Naive B cell (primary cell): ENCODE data around the gene SSX2IP. TPM values are rescaled to one million over a fixed set of nuclear protein-coding genes. Genes with fewer than 3 reads are reported as not detected.
A peak's percentile ranks its signal among the peaks of the same experiment; 100 is the strongest.

ENCODE experiments used
- ATAC-seq, 2 donors: fragments of 150-1000 bp; cut with Tn5 transposase; 2 replicates each; pipeline ENCODE4 v1.10.0; 2021; ENCODE audit warnings: low read depth in 2 of 2, mild to moderate bottlenecking in 2 of 2, moderate library complexity in 2 of 2
- DNase-seq: peaks from one replicate; pipeline ENCODE4 v3.0.0; 2022
- H3K27ac Mint-ChIP-seq, 6 donors: one replicate each; pipeline ENCODE4 v1.8.0; 2020 to 2022; ENCODE audit warnings: mild to moderate bottlenecking in 6 of 6, mixed read lengths in 6 of 6, moderate library complexity in 5 of 6, inconsistent platforms in 2 of 6
- H3K27me3 Mint-ChIP-seq, 3 donors: one replicate each; pipeline ENCODE4 v1.8.0; 2021 to 2022; ENCODE audit warnings: mixed read lengths in 3 of 3, mild to moderate bottlenecking in 1 of 3
- H3K36me3 Mint-ChIP-seq, 2 donors: one replicate each; pipeline ENCODE4 v1.8.0; 2020 to 2022; ENCODE audit warnings: mixed read lengths in 2 of 2, inconsistent platforms in 1 of 2, mild to moderate bottlenecking in 1 of 2
- H3K4me1 Mint-ChIP-seq, 3 donors: one replicate each; pipeline ENCODE4 v1.8.0; 2020 to 2022; ENCODE audit warnings: mixed read lengths in 3 of 3, inconsistent platforms in 1 of 3, mild to moderate bottlenecking in 1 of 3, moderate library complexity in 1 of 3
- H3K4me3 Mint-ChIP-seq, 8 donors: one replicate each; pipeline ENCODE4 v1.8.0; 2020 to 2022; ENCODE audit warnings: mild to moderate bottlenecking in 8 of 8, mixed read lengths in 8 of 8, moderate library complexity in 8 of 8, inconsistent platforms in 2 of 8
- H3K9me3 Mint-ChIP-seq, 7 donors: one replicate each; pipeline ENCODE4 v1.8.0; 2020 to 2022; ENCODE audit warnings: mixed read lengths in 7 of 7, mild to moderate bottlenecking in 5 of 7, inconsistent platforms in 2 of 7, moderate library complexity in 1 of 7
- polyA plus RNA-seq, 6 donors: library from polyadenylated mRNA; unstranded; fragments of 300-500 nt; fragmentation: Illumina TruSeq; gene quantifications; one replicate each; pipeline ENCODE4 v1.2.3, GENCODE V29; 2021; ENCODE audit warnings: low read depth in 6 of 6

The SSX2IP gene
- polyA plus RNA-seq, 6 donors from 2014 or later = 3.9 to 6.9 (median 5.1) TPM

GRCh38 chr1:84682047-84682446 lies 8.2 kb downstream of the SSX2IP start:
- H3K9me3 Mint-ChIP-seq = peaks cover 0 to 2% (median 0%) of the 10 kb centered on the region in 7 donors
- peaks cover 7 to 10% of the 10 kb centered on the region in 2 donors for H3K36me3 Mint-ChIP-seq
- DNase-seq (no peak), ATAC-seq (no peak)
- peaks cover 3 to 5% (median 4%) of the 10 kb centered on the region in 3 donors for H3K4me1 Mint-ChIP-seq
- H3K27me3 Mint-ChIP-seq = no peaks in the 10 kb centered on the region
- no peak overlapping the region for H3K27ac Mint-ChIP-seq
- no peak overlapping the region for H3K4me3 Mint-ChIP-seq

- no peak for ATAC-seq
- no peak overlapping the region for H3K4me3 Mint-ChIP-seq
- H3K9me3 Mint-ChIP-seq = peaks cover 0 to 2% (median 0%) of the 10 kb centered on the region in 7 donors
- H3K27ac Mint-ChIP-seq = peak overlapping the region in 1 of 6 donors; percentile 44
- no peak for DNase-seq
- no peaks in the 10 kb centered on the region for H3K27me3 Mint-ChIP-seq
- peaks cover 7 to 10% of the 10 kb centered on the region in 2 donors for H3K36me3 Mint-ChIP-seq
- peaks cover 0 to 2% (median 0%) of the 10 kb centered on the region in 3 donors for H3K4me1 Mint-ChIP-seq
These were observed 12.7 kb downstream of the SSX2IP start for GRCh38 chr1:84677415-84678099.

DNA sequence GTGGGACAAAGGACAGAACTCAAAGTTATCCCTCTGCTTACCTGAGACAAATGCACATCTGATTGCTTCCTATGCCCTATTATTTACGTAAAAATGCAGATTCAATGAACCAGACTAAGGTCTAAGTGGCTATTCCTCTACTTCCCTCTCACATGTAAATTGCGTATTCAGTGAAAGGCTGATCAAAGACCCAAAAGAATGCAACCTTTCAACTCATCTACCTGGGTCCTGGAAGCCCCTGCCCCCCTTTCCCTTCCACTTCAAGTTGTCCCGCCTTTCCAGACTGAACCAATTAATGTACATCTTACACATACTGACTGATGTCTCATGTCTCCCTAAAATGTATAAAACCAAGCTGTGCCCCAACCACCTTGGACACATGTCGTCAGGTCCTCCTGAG lies 14.6 kb downstream of the SSX2IP start:
- Mint-ChIP-seq H3K4me3 (peak overlapping the region in 1 of 8 donors; percentile 21), H3K27me3 (no peaks in the 10 kb centered on the region), H3K36me3 (peaks cover 5 to 7% of the 10 kb centered on the region in 2 donors), H3K4me1 (no peaks in the 10 kb centered on the region), H3K9me3 (peaks cover 0 to 2% (median 0%) of the 10 kb centered on the region in 7 donors), H3K27ac (peak overlapping the region in 1 of 6 donors; percentile 14)
- DNase-seq (no peak), ATAC-seq (no peak)

DNA sequence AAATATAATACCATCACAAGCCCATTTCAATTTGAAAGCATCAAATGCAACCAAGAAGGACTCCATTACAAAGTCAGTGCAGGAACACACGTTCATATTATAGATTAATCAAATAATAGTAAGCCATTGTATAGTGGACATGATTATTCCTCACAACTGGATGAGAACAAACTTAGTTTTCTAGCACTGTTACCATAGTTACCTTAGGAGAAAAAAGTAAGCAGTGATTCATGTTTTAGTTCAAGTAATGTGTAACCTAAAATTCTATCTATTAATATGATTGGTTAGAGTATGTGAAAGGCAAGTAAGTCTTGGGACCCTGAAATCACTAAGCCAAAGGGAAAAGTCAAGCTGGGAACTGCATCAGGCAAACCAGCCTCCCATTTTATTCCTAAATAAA lies 15.2 kb downstream of the SSX2IP start:
- ATAC-seq (no peak), DNase-seq (no peak)
- H3K4me3 Mint-ChIP-seq = no peak overlapping the region
- H3K9me3 Mint-ChIP-seq = peaks cover 0 to 2% (median 0%) of the 10 kb centered on the region in 7 donors
- no peak overlapping the region for H3K27ac Mint-ChIP-seq
- peaks cover 5 to 7% of the 10 kb centered on the region in 2 donors for H3K36me3 Mint-ChIP-seq
- no peaks in the 10 kb centered on the region for H3K4me1 Mint-ChIP-seq
- no peaks in the 10 kb centered on the region for H3K27me3 Mint-ChIP-seq

- H3K36me3 Mint-ChIP-seq = peaks cover 5 to 7% of the 10 kb centered on the region in 2 donors
- H3K4me3 Mint-ChIP-seq = no peak overlapping the region
- peaks cover 0 to 2% (median 0%) of the 10 kb centered on the region in 7 donors for H3K9me3 Mint-ChIP-seq
- no peaks in the 10 kb centered on the region for H3K27me3 Mint-ChIP-seq
- ATAC-seq (no peak), DNase-seq (no peak)
- no peak overlapping the region for H3K27ac Mint-ChIP-seq
- H3K4me1 Mint-ChIP-seq = no peaks in the 10 kb centered on the region
These were observed 15.6 kb downstream of the SSX2IP start for GRCh38 chr1:84674705-84675104.

GRCh38 chr1:84674021-84674420 lies 16.2 kb downstream of the SSX2IP start:
- no peaks in the 10 kb centered on the region for H3K4me1 Mint-ChIP-seq
- no peak overlapping the region for H3K4me3 Mint-ChIP-seq
- H3K9me3 Mint-ChIP-seq = peaks cover 0 to 2% (median 0%) of the 10 kb centered on the region in 7 donors
- ATAC-seq (no peak), DNase-seq (no peak)
- H3K36me3 Mint-ChIP-seq = peaks cover 5 to 7% of the 10 kb centered on the region in 2 donors
- H3K27me3 Mint-ChIP-seq = no peaks in the 10 kb centered on the region
- no peak overlapping the region for H3K27ac Mint-ChIP-seq

- ATAC-seq (no peak), DNase-seq (no peak)
- no peaks in the 10 kb centered on the region for H3K4me1 Mint-ChIP-seq
- no peak overlapping the region for H3K4me3 Mint-ChIP-seq
- H3K9me3 Mint-ChIP-seq = no peaks in the 10 kb centered on the region
- H3K27ac Mint-ChIP-seq = no peak overlapping the region
- no peaks in the 10 kb centered on the region for H3K36me3 Mint-ChIP-seq
- H3K27me3 Mint-ChIP-seq = no peaks in the 10 kb centered on the region
These were observed 18.0 kb downstream of the SSX2IP start for GRCh38 chr1:84672080-84672854.

GRCh38 chr1:84669831-84670230 lies 20.4 kb downstream of the SSX2IP start:
- Mint-ChIP-seq H3K36me3 (no peaks in the 10 kb centered on the region), H3K9me3 (no peaks in the 10 kb centered on the region), H3K27me3 (no peaks in the 10 kb centered on the region), H3K4me3 (no peak overlapping the region), H3K4me1 (no peaks in the 10 kb centered on the region), H3K27ac (no peak overlapping the region)
- no peak for DNase-seq
- no peak for ATAC-seq

DNA sequence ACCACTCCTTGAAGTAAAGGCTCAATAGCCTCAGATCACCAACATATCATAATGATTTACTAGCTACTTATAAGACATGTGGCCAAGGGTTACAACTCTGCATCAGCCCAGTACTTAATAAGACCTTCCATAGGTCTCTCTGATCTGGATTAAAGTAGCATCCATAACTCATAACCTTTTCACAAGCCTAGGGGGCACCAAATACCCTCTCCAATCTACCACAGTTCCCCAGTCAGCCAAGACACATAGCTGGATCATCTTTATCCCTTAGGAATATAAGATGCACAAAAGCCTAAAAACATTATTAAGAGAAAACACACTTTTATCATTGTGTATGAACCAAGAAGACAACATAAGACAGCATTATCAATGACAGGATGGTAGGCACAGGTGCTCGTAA lies 22.1 kb downstream of the SSX2IP start:
- no peaks in the 10 kb centered on the region for H3K36me3 Mint-ChIP-seq
- no peaks in the 10 kb centered on the region for H3K9me3 Mint-ChIP-seq
- no peak for DNase-seq
- ATAC-seq = peak in 1 of 2 donors; percentile 49
- no peak overlapping the region for H3K4me3 Mint-ChIP-seq
- no peaks in the 10 kb centered on the region for H3K4me1 Mint-ChIP-seq
- H3K27ac Mint-ChIP-seq = no peak overlapping the region
- H3K27me3 Mint-ChIP-seq = no peaks in the 10 kb centered on the region

- ATAC-seq = no peak
- no peaks in the 10 kb centered on the region for H3K9me3 Mint-ChIP-seq
- H3K4me1 Mint-ChIP-seq = no peaks in the 10 kb centered on the region
- H3K27ac Mint-ChIP-seq = peak overlapping the region in 1 of 6 donors; percentile 16
- H3K27me3 Mint-ChIP-seq = no peaks in the 10 kb centered on the region
- no peaks in the 10 kb centered on the region for H3K36me3 Mint-ChIP-seq
- DNase-seq = no peak
- no peak overlapping the region for H3K4me3 Mint-ChIP-seq
These were observed 24.5 kb downstream of the SSX2IP start for GRCh38 chr1:84665703-84666317.

DNA sequence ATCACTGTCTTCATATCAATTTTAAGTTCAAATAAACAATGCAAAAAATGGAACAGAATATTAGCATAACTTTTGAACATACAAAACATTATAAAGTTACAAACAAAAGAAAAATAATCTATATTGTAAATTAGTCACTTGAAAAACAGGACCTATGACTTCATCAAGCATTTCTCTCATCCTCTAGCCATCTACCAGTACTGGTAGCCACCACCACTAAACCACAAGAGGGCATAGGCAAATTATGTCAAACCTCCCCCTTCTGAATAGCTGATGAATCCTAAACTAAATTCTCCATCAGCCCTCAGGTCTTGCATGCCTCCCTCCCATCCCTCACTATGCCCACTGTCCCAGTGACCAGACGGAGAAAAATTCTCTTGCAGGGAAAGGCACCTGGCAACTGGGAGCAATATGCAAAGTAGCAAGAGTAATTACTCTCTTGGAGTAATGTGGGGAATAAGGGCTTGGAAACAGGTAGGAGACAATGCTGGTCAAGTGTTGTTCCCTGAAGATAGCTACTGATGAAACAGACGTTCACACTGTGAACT lies 37.1 kb downstream of the SSX2IP start:
- Mint-ChIP-seq H3K36me3 (peaks cover 0 to 10% of the 10 kb centered on the region in 2 donors), H3K4me1 (no peaks in the 10 kb centered on the region), H3K27me3 (no peaks in the 10 kb centered on the region), H3K27ac (no peak overlapping the region), H3K4me3 (no peak overlapping the region), H3K9me3 (no peaks in the 10 kb centered on the region)
- ATAC-seq (no peak), DNase-seq (no peak)

DNA sequence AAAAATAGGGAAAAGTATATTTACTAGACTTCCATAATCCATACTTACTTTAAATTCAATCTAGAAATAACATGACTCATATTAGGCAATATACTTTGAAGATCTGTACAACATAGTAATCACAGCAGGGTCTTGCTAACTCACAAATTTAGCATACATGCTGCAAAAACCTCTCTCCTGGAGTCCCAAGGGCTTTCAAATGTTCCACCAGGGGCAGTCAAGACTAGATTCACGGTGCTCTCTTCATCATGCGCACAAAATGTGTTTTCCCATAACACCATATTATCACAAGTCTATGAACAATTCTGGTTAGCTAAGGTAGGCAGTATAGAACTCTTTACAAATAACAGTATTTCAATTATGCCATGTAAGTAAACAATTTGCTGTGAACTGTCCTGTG lies 45.8 kb downstream of the SSX2IP start:
- Mint-ChIP-seq H3K4me3 (no peak overlapping the region), H3K36me3 (peaks cover 0 to 3% of the 10 kb centered on the region in 2 donors), H3K27ac (no peak overlapping the region), H3K9me3 (no peaks in the 10 kb centered on the region), H3K27me3 (no peaks in the 10 kb centered on the region), H3K4me1 (no peaks in the 10 kb centered on the region)
- DNase-seq (no peak), ATAC-seq (no peak)

GRCh38 chr1:84643183-84643582 lies 47.1 kb downstream of the SSX2IP start:
- ATAC-seq (no peak), DNase-seq (no peak)
- no peaks in the 10 kb centered on the region for H3K36me3 Mint-ChIP-seq
- H3K4me3 Mint-ChIP-seq = no peak overlapping the region
- no peaks in the 10 kb centered on the region for H3K9me3 Mint-ChIP-seq
- H3K27me3 Mint-ChIP-seq = no peaks in the 10 kb centered on the region
- H3K27ac Mint-ChIP-seq = no peak overlapping the region
- no peaks in the 10 kb centered on the region for H3K4me1 Mint-ChIP-seq
